Uterus (tissue), 2 donors: Measurements from ENCODE around the gene SH3PXD2A.

Experiments used
- POLR2A ChIP-seq, 2 donors: fragments of 450-650 bp; IDR thresholded peaks; one replicate each; pipeline ENCODE4 v1.6.1; 2016; ENCODE audit warnings: antibody characterized with exemption in 2 of 2, mild to moderate bottlenecking in 1 of 2, moderate library complexity in 1 of 2
- TF ChIP-seq, protein P1 (sequence below), 4 experiments: fragments of 200-600 bp in 2 of 4; fragments of 450-650 bp in 2 of 4; sonication (generic) in 2 of 4; IDR thresholded peaks; one replicate each; pipeline ENCODE4 v1.5.1; 2016 to 2019; ENCODE audit warnings: antibody characterized with exemption in 4 of 4, mild to moderate bottlenecking in 2 of 4, moderate library complexity in 1 of 4

DNA sequence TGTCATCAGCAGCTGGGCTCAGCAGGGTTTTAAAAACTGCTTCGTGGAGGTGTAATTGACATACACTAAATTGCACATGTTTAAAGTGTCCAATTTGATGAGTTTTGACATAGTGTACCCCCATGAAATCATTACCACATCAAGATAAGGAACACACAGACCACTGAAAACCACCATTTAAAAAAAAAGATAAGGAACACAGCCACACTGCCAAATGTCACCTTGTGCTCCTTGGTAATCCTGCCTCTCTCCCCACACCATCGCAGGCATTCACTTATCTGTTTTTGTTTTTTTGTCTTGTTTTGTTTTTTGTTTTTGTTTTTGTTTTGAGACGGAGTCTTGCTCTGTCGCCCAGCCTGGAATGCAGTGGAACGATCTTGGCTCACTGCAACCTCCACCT lies 286.9 kb downstream of the SH3PXD2A start:
- TF ChIP-seq, protein P1, sequence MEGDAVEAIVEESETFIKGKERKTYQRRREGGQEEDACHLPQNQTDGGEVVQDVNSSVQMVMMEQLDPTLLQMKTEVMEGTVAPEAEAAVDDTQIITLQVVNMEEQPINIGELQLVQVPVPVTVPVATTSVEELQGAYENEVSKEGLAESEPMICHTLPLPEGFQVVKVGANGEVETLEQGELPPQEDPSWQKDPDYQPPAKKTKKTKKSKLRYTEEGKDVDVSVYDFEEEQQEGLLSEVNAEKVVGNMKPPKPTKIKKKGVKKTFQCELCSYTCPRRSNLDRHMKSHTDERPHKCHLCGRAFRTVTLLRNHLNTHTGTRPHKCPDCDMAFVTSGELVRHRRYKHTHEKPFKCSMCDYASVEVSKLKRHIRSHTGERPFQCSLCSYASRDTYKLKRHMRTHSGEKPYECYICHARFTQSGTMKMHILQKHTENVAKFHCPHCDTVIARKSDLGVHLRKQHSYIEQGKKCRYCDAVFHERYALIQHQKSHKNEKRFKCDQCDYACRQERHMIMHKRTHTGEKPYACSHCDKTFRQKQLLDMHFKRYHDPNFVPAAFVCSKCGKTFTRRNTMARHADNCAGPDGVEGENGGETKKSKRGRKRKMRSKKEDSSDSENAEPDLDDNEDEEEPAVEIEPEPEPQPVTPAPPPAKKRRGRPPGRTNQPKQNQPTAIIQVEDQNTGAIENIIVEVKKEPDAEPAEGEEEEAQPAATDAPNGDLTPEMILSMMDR (IDR thresholded peaks at IDR 0.05), result no peak
- no peak for TF ChIP-seq POLR2A (IDR thresholded peaks at IDR 0.05)
